ENCODE results near the gene ASCC3.
"Not testable (repeated sequence)": the region's sequence is repeated elsewhere in the genome, so short reads cannot be mapped to it uniquely, and the experiment has no call there.

Gene ASCC3

DNA sequence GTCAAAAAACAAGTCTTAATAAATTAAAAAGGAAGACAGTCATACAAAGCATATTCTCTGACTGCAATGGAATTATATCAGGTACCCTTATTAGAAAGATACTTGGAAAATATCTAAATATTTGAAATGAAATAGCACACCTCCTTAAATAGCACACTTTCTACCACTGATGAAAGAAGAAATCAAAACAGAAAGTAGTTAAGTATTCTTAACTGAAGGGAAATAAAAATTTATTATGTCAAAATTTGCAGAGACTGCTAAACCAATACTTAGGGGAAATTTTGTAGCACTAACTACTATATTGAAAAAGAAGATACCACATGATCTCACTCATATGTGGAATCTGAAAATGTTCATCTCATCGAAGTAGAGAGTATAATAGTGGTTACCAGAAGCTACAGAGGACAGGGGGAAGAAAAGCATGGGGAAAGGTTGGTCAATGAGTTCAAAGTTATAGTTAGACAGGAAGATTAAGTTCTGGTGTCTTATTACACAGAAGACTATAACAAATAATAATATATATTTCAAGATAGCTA is 112.2 kb downstream of the ASCC3 start:
- TF ChIP-seq, protein P1, sequence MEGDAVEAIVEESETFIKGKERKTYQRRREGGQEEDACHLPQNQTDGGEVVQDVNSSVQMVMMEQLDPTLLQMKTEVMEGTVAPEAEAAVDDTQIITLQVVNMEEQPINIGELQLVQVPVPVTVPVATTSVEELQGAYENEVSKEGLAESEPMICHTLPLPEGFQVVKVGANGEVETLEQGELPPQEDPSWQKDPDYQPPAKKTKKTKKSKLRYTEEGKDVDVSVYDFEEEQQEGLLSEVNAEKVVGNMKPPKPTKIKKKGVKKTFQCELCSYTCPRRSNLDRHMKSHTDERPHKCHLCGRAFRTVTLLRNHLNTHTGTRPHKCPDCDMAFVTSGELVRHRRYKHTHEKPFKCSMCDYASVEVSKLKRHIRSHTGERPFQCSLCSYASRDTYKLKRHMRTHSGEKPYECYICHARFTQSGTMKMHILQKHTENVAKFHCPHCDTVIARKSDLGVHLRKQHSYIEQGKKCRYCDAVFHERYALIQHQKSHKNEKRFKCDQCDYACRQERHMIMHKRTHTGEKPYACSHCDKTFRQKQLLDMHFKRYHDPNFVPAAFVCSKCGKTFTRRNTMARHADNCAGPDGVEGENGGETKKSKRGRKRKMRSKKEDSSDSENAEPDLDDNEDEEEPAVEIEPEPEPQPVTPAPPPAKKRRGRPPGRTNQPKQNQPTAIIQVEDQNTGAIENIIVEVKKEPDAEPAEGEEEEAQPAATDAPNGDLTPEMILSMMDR (IDR thresholded peaks at IDR 0.05; ENCODE audit: low read depth, low read length, poor library complexity, severe bottlenecking): no peak
- TF ChIP-seq EZH2phosphoT487 (IDR thresholded peaks at IDR 0.05; ENCODE audit: borderline replicate concordance, low read length): no peak
- H3K36me3 ChIP-seq (ENCODE audit: control insufficient read depth, low read length): peaks cover 28% of the 10 kb centered on the region
- peaks cover 6% of the 10 kb centered on the region; the same call in 1 of the 2 replicates for H3K9me3 ChIP-seq (ENCODE audit: control insufficient read depth, insufficient read depth, low read length)
- H3K27ac ChIP-seq (ENCODE audit: low read depth, low read length): no peak overlapping the region
- H3K4me2 ChIP-seq (ENCODE audit: low read length): no peak overlapping the region
- no peaks in the 10 kb centered on the region for H4K20me1 ChIP-seq (ENCODE audit: control insufficient read depth, insufficient read depth, low read depth, low read length)
- H3K4me1 ChIP-seq (ENCODE audit: control insufficient read depth, low read length): no peaks in the 10 kb centered on the region
- H3K9me2 ChIP-seq (replicated peaks; ENCODE audit: control insufficient read depth, low read length): no peaks in the 10 kb centered on the region
- no peaks in the 10 kb centered on the region for H3K27me3 ChIP-seq (ENCODE audit: control insufficient read depth, low read length)
- H3F3A ChIP-seq (ENCODE audit: control insufficient read depth, insufficient read depth): no peaks in the 10 kb centered on the region
- no peak overlapping the region for H3K4me3 ChIP-seq (ENCODE audit: low read length)
- H3K79me2 ChIP-seq (ENCODE audit: control insufficient read depth, low read length): no peaks in the 10 kb centered on the region

DNA sequence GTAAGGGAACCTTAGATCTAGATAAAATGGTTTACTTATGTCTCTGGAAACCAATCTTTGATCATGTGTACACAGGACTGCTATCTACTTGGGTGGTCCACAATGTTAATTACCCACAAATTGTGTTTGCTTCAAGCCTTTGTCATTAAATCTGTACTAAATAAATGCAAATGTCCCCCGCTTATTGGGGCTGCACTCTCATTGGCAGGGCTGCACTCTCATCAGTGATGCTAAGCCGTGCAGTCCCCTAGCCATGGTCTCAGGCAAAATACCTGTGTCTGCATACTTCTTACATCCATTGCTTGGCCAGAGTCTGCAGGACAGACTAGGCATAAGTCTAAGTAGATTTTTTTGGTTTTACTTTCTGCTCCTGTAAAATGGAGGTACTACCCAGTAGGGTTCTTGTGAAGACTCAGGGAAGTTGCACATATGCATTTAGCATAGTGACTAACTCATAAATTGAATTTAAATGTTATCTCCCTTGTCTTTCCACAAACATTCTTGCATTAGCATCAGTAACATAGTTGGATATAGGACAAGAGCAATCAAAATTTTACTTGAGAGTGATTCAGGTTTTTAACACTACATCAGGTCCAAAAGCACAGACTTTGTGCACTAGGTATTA is 117.4 kb downstream of the ASCC3 start:
- TF ChIP-seq, protein P1 (IDR thresholded peaks at IDR 0.05; ENCODE audit: low read depth, low read length, poor library complexity, severe bottlenecking): no peak
- TF ChIP-seq EZH2phosphoT487 (IDR thresholded peaks at IDR 0.05; ENCODE audit: borderline replicate concordance, low read length): no peak
- Histone ChIP-seq H3K4me1 (ENCODE audit: control insufficient read depth, low read length) (no peaks in the 10 kb centered on the region), H3K27me3 (ENCODE audit: control insufficient read depth, low read length) (no peaks in the 10 kb centered on the region), H3K79me2 (ENCODE audit: control insufficient read depth, low read length) (no peaks in the 10 kb centered on the region), H3K9me2 (replicated peaks; ENCODE audit: control insufficient read depth, low read length) (no peaks in the 10 kb centered on the region), H4K20me1 (ENCODE audit: control insufficient read depth, insufficient read depth, low read depth, low read length) (no peaks in the 10 kb centered on the region), H3F3A (ENCODE audit: control insufficient read depth, insufficient read depth) (no peaks in the 10 kb centered on the region), H3K4me2 (ENCODE audit: low read length) (no peak overlapping the region), H3K27ac (ENCODE audit: low read depth, low read length) (no peak overlapping the region), H3K36me3 (ENCODE audit: control insufficient read depth, low read length) (peaks cover 56% of the 10 kb centered on the region), H3K9me3 (ENCODE audit: control insufficient read depth, insufficient read depth, low read length) (peaks cover 17% of the 10 kb centered on the region; the same call in 1 of the 2 replicates), H3K4me3 (ENCODE audit: low read length) (no peak overlapping the region)

DNA sequence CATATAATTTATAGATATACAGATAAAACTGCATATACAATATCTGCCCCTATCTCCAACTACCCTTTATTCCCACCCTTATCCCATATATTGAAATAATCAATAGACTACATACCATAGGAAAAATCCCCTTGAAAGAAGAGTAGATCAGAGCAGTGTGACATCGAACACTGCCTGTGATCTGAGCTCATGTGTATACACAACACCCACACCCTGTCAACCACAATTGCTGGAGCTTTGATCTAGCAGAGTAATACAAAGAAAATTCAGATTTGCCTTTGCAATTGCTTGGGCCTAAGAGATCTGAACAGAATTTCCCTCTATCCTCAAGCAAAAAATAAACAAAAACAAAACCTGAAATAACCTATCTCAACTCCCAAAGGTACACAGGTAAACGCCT is 119.3 kb downstream of the ASCC3 start:
- Histone ChIP-seq H3K4me1 (ENCODE audit: control insufficient read depth, low read length) (no peaks in the 10 kb centered on the region), H3K27ac (ENCODE audit: low read depth, low read length) (no peak overlapping the region), H3K4me2 (ENCODE audit: low read length) (no peak overlapping the region), H3F3A (ENCODE audit: control insufficient read depth, insufficient read depth) (no peaks in the 10 kb centered on the region), H3K9me2 (replicated peaks; ENCODE audit: control insufficient read depth, low read length) (no peaks in the 10 kb centered on the region), H3K9me3 (ENCODE audit: control insufficient read depth, insufficient read depth, low read length) (peaks cover 17% of the 10 kb centered on the region; the same call in 1 of the 2 replicates), H3K27me3 (ENCODE audit: control insufficient read depth, low read length) (no peaks in the 10 kb centered on the region), H3K4me3 (ENCODE audit: low read length) (no peak overlapping the region), H3K36me3 (ENCODE audit: control insufficient read depth, low read length) (peaks cover 56% of the 10 kb centered on the region), H3K79me2 (ENCODE audit: control insufficient read depth, low read length) (no peaks in the 10 kb centered on the region), H4K20me1 (ENCODE audit: control insufficient read depth, insufficient read depth, low read depth, low read length) (no peaks in the 10 kb centered on the region)
- TF ChIP-seq, protein P1 (IDR thresholded peaks at IDR 0.05; ENCODE audit: low read depth, low read length, poor library complexity, severe bottlenecking): no peak
- TF ChIP-seq EZH2phosphoT487 (IDR thresholded peaks at IDR 0.05; ENCODE audit: borderline replicate concordance, low read length): no peak

DNA sequence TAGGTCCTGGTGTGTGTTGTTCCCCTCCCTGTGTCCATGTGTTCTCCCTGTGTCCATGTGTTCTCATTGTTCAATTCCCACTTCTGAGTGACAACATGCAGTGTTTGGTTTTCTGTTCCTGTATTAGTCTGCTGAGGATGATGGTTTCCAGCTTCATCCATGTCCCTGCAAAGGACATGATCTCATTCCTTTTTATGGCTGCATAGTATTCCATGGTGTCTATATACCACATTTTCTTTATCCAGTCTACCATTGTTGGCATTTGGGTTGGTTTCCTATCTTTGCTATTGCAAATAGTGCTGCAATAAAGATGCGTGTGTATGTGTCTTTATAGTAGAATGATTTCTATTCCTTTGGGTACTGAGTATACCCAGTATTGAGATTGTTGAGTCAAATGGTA is 122.7 kb downstream of the ASCC3 start:
- not testable (repeated sequence) for H3K9me2 ChIP-seq (replicated peaks; ENCODE audit: control insufficient read depth, low read length); H3K4me2 ChIP-seq (ENCODE audit: low read length); H3K9me3 ChIP-seq (ENCODE audit: control insufficient read depth, insufficient read depth, low read length); H3K79me2 ChIP-seq (ENCODE audit: control insufficient read depth, low read length); H4K20me1 ChIP-seq (ENCODE audit: control insufficient read depth, insufficient read depth, low read depth, low read length); H3K4me1 ChIP-seq (ENCODE audit: control insufficient read depth, low read length); H3K27ac ChIP-seq (ENCODE audit: low read depth, low read length); H3F3A ChIP-seq (ENCODE audit: control insufficient read depth, insufficient read depth); H3K27me3 ChIP-seq (ENCODE audit: control insufficient read depth, low read length); H3K4me3 ChIP-seq (ENCODE audit: low read length)
- H3K36me3 ChIP-seq (ENCODE audit: control insufficient read depth, low read length): peaks cover 23% of the 10 kb centered on the region

All from DOHH2 (cell line).